ELF-1 (cell line): Measurements from ENCODE around the gene PLK2.

Experiments
- DNase-seq: peaks from one replicate; pipeline ENCODE4 v3.0.0-alpha.2; 2016; ENCODE audit warnings: low read depth, low spot score

PLK2 gene

GRCh38 chr5:58481066-58481676, 21.3 kb upstream of the PLK2 start:
- no peak for DNase-seq

DNA sequence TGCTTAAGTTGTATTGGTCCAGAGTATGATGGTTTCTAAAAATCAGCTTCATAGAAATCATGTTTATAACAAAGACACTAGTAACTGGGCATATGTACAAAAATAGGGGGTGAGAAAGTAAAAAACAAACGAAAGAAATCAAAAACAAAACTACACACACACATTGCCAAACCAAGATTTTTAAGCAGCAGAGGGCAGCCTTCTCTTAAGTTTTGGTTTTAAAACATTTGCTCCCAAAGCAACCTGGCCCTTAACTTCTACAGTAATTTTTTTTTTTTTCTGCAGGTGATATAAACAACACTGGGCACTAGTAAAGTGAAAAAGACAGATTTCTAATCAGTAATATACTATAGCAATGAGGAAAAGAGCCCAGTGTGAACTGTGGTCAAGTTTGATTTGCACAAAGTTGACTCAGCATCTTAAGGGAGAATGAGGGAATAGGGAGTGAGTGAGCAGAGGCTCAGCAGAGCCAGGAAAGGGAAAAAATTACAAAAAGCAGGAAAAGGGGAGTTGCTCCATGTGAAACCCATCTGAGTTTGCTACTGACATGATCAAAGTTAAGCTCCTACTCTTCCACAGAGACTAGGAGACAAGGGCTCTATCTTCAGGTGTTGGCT, 18.0 kb upstream of the PLK2 start:
- no peak for DNase-seq

DNA sequence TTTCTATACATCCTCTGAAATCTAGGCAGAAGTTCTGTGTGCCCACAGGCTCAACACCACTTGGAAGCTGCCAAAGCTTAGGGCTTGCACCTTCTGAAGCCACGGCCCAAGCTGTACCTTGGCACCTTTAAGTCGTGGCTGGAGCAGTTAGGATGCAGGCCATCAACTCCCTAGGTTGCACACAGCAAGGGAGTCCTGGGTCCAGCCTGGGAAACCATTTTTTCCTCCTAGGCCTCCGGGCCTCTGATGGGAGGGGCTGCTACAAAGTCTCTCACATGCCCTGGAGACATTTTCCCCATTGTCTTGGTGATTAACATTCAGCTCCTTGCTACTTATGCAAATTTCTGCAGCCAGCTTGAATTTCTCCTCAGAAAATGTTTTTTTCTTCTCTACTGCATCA, 15.5 kb upstream of the PLK2 start:
- no peak for DNase-seq

- no peak for DNase-seq
Measured at GRCh38 chr5:58469896-58470295, 10.0 kb upstream of the PLK2 start.

DNA sequence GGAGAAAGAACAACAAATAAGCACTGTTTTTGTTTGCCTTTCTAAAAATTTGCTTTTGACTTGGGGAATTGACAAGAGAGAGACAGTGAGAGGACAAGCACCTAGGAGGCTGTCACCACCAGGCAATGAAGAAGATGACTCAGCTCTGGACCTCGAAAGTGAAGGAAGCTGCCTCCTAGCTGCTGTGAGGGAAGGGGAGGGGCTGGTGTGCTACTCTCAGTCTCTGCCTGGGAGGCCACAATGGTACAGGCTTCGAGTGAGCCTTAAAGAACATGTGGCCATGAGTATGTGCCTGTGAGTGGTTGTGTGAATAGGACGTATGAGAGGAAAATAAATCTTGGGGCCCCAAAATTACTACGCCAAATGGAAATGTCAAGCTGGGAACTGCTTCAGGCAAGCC, 7.1 kb upstream of the PLK2 start:
- peak; percentile 24 for DNase-seq

DNA sequence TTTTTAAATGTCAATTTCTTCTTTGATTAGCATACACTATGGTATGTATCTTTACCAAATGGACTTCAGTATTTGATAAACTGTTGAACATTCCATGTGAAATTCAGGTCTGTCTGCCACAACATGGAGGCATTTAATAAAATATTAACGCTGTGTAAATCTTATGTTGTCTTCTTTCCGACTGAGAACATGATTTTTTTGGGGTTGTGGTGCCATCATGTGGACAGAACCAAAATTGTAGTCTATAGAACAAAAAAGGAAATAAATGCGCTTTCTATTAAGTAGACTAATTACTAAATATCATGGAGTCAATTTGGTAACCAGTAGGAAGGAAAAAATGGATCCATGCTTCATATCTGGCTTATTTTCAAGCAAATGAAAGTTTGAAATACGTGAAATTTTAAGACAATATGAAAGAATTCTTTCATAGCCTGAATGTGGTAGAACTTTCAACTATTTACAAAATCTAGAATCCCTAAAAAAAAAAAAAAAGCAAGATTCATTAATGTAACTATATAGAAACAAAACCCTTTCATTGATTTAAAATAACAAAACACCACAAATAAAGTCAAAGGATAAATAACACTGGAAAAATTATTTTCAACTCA, 2.8 kb upstream of the PLK2 start:
- peak; percentile 23 for DNase-seq

- no peak for DNase-seq
Measured at GRCh38 chr5:58462154-58462553, 2.3 kb upstream of the PLK2 start.

DNA sequence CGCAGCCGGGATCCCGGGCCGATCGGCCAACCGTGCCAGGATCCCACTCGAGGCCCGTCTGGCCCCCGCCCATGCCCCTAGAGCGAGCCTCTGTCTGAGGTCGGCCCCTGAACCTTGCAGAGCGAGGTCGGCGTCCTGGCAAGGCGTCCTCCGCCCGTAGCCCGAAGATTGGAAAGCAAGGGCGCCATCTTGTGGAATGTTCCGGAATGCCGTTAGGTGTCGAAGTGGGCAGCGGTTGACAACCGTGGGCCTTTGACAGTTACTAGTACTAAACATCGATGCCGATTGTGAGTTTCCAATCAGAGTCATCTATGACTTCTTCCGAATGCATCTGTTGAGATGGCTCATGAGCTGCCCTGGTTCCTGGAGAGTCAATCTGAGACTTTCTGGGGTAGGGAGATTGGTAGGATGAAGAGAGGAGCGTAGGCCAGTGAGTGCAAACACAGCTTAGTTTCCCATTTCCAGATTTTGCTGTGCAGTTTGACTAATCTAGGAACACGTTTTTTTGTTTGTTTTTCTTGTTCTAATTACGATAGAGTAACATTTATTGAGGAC, 923 bp upstream of the PLK2 start:
- peak; percentile 94 for DNase-seq

DNA sequence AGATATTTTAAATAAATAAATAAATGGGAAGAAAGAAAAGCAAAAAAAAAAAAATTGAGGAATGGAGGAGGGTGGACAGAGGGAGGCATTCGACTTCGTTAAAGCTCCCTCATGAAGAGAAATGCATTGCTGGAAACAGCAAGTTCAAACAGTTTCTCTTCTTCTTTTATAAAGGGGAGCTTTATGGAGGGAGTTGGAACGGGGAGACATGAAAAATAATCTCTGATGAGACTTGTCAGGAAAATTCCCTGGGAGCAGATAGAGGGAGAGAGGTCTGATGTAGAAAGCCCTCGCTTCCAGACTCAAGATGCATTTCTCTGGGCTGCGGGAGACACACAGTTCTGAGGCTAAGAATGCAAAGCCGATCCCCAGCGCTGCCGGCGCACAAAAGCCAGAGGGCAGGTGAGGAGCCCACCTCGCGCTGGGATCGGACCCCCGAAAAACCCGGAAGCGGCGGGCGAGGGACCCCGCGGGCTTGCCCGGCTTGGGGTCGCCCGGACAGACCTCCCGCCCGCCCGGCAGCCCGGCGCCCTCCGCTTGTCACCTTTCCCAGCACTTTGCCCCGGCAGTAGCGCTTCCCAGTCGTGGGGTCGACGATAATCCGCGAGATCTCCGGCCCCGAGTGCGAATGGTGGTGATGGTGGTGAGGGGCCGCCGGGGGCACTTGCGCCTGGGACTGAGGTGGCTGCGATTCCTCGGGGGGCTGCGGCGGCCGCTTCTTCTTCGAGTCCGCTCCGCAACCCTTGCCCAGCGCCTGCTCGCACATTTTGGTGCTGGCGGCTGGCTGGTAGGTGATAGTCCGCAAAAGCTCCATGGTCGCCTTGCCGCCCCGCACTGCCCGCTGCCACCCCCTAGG, 512 bp downstream of the PLK2 start:
- peak; percentile 63 for DNase-seq

GRCh38 chr5:58458743-58459145, 1.1 kb downstream of the PLK2 start:
- no peak for DNase-seq

DNA sequence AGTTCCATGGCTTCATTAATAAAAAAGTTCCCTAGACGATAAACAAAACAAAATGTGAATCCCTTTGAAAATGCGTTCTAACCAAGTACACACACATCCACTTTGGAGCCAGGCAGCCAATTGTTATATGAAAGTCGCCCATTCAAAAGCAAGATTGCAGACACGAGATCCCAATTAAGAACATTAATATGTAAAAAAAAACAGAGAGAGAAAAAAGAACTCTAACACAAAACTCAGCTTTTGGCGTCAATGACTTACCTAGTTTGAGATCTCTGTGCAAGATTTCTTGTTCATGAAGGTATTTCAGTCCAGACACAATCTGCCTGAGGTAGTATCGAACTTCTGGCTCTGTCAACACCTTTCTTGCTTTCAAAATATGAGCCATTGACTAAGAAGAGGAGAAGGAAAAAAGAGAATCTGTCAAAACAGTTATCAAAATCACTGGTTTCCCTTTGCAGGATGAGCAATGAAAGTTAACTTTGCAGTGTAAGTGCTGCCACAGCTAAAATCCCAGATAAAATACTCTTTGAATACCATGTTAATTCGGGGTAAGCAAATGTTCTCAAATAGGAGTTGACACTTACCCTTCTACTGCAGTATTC, 1.6 kb downstream of the PLK2 start:
- no peak for DNase-seq

DNA sequence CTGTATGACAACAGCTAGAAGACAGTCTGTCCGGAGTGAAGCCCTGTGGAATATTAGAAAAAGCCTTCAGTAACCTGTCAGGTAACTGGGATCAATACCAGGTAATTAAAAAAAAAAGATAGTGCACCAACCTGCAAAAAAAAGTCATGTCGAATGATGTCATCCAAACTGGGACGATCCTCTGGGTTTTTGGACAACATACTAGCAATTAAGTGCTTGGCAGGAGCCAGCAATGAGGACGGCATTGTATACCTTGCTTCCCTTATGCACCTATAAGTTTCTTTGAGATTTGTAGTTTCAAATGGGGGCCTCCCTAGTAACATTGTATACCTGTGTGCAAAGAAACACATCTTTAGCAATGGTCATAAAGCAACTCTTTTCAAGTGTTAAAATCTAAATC, 2.8 kb downstream of the PLK2 start:
- no peak for DNase-seq

GRCh38 chr5:58456486-58456885, 3.4 kb downstream of the PLK2 start:
- no peak for DNase-seq

GRCh38 chr5:58456026-58456425, 3.9 kb downstream of the PLK2 start:
- DNase-seq: no peak

- no peak for DNase-seq
Measured at GRCh38 chr5:58455480-58455879, 4.4 kb downstream of the PLK2 start.

GRCh38 chr5:58455066-58455465, 4.8 kb downstream of the PLK2 start:
- no peak for DNase-seq

- no peak for DNase-seq
Measured at GRCh38 chr5:58454025-58454424, 5.9 kb downstream of the PLK2 start.

GRCh38 chr5:58453306-58453705, 6.6 kb downstream of the PLK2 start:
- no peak for DNase-seq

DNA sequence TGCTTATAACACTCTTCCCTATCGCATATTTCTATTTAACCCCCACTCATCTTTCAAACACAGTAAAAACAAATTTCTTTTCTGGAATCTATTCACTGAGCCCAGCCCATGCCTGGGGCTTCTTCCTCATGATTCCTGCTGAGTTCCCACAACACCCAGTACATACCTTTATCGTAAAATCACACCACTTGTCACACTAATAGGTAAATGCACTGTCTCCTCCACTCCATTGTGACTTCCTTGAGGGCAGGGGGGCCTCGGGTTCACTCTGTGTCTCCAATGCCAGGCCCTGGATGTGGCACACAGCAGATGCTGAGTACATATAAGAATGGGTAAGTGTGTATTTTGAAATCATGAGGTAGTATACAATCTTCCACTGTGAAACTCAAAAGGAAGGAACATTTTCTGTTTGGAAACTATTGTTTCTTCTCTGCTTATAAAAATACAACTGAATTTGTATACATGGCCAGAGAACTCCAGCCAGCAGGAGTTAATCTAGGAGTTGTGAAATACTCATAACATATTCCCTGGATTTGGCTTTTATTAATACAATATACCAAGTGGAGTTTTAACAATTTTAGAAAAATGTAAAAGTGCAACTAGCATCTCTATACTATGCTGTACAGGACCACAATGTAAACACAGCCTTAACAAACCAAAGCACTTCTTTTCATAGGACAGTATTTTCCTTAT, 7.2 kb downstream of the PLK2 start:
- peak; percentile 6 for DNase-seq

- DNase-seq: no peak
Measured at GRCh38 chr5:58451732-58452565, 7.9 kb downstream of the PLK2 start.
